Mucosa of descending colon (tissue), 3 donors: ENCODE data around the gene HSPA6. TPM values are rescaled to one million over a fixed set of nuclear protein-coding genes. Genes with fewer than 3 reads are reported as not detected.
"Not testable (repeated sequence)": the region's sequence is repeated elsewhere in the genome, so short reads cannot be mapped to it uniquely, and the experiment has no call there.

Experiments
- ATAC-seq: fragments of 200-7000 bp; cut with Tn5 transposase; one replicate; pipeline ENCODE4 v1.9.1; 2020; ENCODE audit warnings: mild to moderate bottlenecking, moderate library complexity
- DNase-seq, 3 donors: peaks; one replicate each; pipeline ENCODE4 v3.0.0-alpha.2; 2020
- H3K36me3 ChIP-seq: fragments of 200-600 bp; one replicate; pipeline ENCODE4 v1.8.0; 2021; ENCODE audit warnings: low read depth, mild to moderate bottlenecking
- H3K4me1 ChIP-seq: fragments of 200-600 bp; one replicate; pipeline ENCODE4 v1.8.0; 2021; ENCODE audit warnings: low read depth, mild to moderate bottlenecking
- H3K4me3 ChIP-seq: fragments of 200-600 bp; one replicate; pipeline ENCODE4 v1.8.0; 2021; ENCODE audit warnings: mild to moderate bottlenecking
- H3K9me3 ChIP-seq: fragments of 200-600 bp; one replicate; pipeline ENCODE4 v1.8.0; 2021; ENCODE audit warnings: mild to moderate bottlenecking
- intact Hi-C, 2 donors: fragments of 100-400 bp; cut with DNase I in 1 of 2; cut with micrococcal nuclease in 1 of 2; formaldehyde crosslinking; loops; one replicate each; pipeline versions ENCODE4 v1.11.0 to v1.11.1; 2022; cut with DNase I, micrococcal nuclease
- total RNA-seq, 3 donors: library from RNA; stranded (reverse); fragmentation: NEBNext Ultra II Directional in 2 of 3; extraction: Animal tissue kit (Norgen Biotek cat#: 25700) in 2 of 3; gene quantifications; one replicate each; pipeline versions ENCODE4 v1.2.1 to v1.2.4, GENCODE V29; 2021 to 2023
- donor health status: DM: no; HTN: no; CAD: no; lungs with moderate emphysema.
- donor health status: DM: no; HTN: no; CAD: no.
- donor health status: DM: no; HTN: yes; CAD: no.

The HSPA6 gene
- total RNA-seq, 3 donors from 2014 or later: 0.61 to 2.0 (median 1.8) TPM

DNA sequence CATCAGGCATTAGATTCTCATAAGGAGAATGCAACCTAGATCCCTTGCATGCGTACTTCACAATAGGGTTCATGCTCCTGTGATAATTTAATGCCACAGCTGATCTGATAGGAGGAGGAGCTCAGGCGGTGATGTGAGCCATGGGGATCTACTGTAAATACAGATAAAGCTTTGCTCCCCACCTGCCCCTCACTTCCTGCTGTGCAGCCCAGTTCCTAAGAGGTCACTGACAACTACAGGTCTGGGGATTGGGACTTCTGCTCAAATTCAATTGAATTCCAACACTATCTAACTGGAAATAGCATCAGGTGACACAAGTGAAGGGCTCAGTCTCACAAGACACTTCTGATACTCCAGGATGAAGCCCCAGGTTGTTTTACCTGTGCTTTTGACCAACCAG is 32.6 kb downstream of the HSPA6 start:
- H3K36me3 ChIP-seq, H3K4me1 ChIP-seq, H3K9me3 ChIP-seq, ATAC-seq, DNase-seq, H3K4me3 ChIP-seq, intact Hi-C loops: not testable (repeated sequence)

DNA sequence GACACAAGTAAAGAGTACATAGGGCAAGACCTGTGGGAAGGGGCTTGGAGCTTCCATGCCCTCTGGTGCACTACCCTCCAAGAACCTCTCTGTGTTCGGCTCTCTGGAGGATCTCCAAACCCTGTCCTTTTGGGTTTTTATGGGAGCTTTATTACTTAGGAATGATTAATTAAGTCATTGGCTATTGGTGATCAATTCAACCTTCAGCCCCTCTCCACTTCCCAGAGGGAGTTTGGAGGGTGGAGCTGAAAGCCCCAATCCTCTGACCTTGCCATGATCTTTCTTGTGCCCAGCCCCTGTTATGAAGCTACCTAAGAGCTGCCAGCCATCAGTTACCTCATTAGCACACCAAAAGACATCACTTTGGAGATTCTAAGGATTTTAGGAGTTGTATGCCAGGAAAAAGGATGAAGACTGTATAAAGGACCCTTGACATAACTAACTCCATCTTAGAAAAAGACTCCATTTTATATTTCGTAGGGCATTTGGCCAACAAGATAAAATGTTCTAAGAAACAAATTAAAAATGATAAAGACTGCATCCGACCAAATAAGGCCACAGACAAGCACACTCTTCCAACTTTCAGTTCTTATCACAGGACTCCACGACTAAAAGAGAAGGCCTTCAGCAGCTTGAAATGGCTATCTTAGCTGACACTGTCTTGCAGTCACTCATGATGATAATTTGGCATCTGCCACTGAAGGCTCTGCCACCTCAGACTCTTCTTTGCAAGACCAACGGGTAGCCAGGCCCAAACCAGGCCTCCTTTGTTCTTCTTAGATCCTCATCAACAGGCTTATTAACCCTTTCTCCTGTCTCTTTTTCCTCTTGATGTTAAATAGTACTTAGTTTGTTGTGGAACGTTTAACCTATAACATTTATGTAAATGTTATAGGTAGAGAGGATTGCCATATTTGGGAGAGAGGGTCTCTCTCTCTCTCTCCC is 33.4 kb downstream of the HSPA6 start:
- DNase-seq, H3K36me3 ChIP-seq, intact Hi-C loops, ATAC-seq, H3K9me3 ChIP-seq, H3K4me3 ChIP-seq, H3K4me1 ChIP-seq: not testable (repeated sequence)

DNA sequence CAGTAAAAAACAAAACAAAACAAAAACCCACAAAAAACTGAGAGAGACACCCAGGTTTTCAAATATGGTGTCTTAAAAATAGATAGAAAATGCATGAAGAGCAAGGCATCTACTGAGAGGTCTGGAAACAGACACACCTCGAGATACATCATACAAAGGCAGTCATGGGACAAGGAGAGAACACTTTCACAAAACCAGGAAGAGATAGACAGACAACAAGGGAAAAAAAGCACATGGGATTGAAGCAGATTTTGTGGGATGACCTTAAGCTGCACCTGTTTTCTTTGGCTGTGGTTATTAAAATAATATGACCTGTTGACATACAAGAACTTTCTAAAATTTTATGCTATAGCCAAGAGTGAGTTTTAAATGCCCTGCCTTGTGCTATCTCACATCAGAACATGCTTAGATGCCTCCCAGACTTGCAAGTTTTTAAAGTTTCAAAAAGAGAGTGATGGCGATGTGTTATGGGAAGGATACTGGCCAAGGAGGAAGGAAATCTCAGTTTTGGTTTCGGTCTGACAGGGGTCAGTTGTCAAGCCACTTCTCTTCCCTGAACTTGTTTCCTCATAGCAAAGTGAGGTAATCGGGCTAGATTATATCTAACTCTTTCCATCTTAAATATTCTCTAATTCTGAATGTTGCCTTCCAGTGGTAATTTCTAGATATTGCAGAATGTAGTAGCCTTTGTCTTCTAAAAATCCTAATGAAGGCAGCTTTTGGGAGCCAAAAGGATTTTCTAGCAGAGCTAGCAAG is 36.8 kb downstream of the HSPA6 start:
- intact Hi-C loops, H3K4me1 ChIP-seq, H3K9me3 ChIP-seq, H3K36me3 ChIP-seq, H3K4me3 ChIP-seq: not testable (repeated sequence)
- ATAC-seq (peak; percentile 85), DNase-seq (peak in 1 of 3 donors; percentile 27)

DNA sequence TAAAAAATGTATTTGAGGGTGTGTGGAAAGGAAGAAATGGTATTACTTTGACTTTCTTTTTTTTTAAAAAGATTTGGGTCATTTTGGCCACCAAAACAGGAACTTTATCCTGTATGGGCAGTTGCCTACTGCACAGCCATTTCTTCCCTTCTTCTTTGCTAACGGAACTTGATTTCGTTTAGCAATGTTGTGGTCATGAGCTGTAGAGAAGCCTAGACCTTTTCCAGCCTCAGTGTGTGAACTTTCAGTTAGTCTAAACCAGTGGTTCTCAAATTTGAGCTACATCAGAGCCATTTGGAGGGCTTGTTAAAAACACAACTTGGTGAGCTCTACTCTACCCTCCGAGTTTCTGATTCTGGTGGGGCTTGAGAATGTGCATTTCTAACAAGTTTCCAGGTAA is 38.1 kb downstream of the HSPA6 start:
- intact Hi-C loops, H3K36me3 ChIP-seq, H3K4me3 ChIP-seq, DNase-seq, H3K4me1 ChIP-seq, H3K9me3 ChIP-seq: not testable (repeated sequence)
- peak; percentile 31 for ATAC-seq

DNA sequence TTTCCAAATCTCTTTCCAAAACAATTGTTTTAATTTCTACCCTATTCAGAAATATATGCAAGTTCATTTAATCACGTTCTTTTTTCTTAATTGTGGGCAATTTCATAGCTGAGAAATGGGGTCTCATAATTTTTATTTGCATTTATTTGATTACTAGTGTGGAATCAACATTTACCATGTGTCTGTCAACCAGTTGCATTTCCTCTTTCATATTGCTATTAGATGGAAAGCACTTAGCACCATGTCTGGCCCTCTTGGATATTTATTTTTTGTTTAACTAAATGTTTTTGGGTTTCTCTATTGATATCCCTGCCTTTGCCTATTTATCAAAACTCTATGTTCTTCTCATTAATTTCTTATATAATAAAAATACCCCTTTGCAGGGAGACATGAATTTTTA is 39.2 kb downstream of the HSPA6 start:
- DNase-seq, H3K4me3 ChIP-seq, H3K9me3 ChIP-seq, intact Hi-C loops, ATAC-seq, H3K4me1 ChIP-seq, H3K36me3 ChIP-seq: not testable (repeated sequence)

DNA sequence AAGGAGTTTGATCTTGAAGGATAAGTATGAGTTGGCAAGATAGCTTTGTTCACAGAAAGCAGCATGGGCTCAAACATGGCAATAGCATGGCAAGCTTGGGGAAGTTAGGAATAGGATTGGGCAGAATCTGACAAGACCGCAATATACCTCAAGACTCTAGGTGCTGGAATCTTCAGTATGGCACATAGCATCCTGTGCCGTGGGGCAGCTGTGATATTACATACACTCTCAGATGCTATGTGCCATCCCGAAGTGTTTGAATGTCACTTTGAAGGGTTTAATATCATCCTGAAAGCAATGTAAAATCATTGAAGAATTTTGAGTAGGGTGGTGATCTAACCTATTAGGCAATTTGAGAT is 42.2 kb downstream of the HSPA6 start:
- H3K36me3 ChIP-seq, H3K9me3 ChIP-seq, H3K4me3 ChIP-seq, H3K4me1 ChIP-seq, DNase-seq, intact Hi-C loops, ATAC-seq: not testable (repeated sequence)

DNA sequence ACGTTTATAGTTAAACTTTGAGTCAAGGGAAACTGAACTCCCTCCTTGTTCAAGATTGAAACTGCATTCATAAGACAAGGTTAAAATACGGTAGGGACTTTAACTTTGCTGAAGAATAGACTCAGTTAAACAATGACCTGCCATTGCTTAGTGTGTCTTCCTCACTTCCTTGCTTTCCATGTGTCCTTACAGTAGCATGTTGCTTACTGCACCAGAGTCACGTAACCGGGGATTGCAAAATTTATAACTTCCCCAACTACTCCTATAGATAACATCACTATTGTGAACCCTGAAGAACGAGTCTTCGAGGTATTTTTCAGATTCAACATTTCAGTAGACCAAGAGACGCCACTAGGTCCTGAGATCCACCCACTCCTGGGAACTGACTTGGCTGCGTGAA is 47.4 kb downstream of the HSPA6 start:
- H3K4me1 ChIP-seq, intact Hi-C loops, H3K9me3 ChIP-seq, H3K4me3 ChIP-seq, H3K36me3 ChIP-seq, DNase-seq: not testable (repeated sequence)
- ATAC-seq: peak; percentile 36

Other genes starting within 250 kb of the HSPA6 start
- gene MPZ, start 214.6 kb upstream of the HSPA6 start, total RNA-seq: 10 to 100 TPM in 1 of 3 donors, 1 to 10 TPM in 2; 2.1 to 12.2 (median 3.2) TPM
- 100 to 1,000 TPM; 194 to 244 (median 244) TPM for gene SDHC, start 210.2 kb upstream of the HSPA6 start, total RNA-seq
- not detected for gene CFAP126, start 156.7 kb upstream of the HSPA6 start, total RNA-seq
- 10 to 100 TPM in 2 of 3 donors, 1 to 10 TPM in 1; 7.7 to 25.0 (median 23.7) TPM for gene FCGR2A, start 19.1 kb upstream of the HSPA6 start, total RNA-seq
- 10 to 100 TPM in 2 of 3 donors, 1 to 10 TPM in 1; 1.1 to 23.1 (median 19.8) TPM for gene FCGR3A, start 25.3 kb downstream of the HSPA6 start, total RNA-seq
- 1 to 10 TPM in 2 of 3 donors, not detected in 1; 1.5 to 1.7 TPM for gene FCGR3B, start 106.6 kb downstream of the HSPA6 start, total RNA-seq
- gene FCGR2B, start 138.6 kb downstream of the HSPA6 start, total RNA-seq: 10 to 100 TPM in 2 of 3 donors, 1 to 10 TPM in 1; 5.1 to 18.7 (median 14.8) TPM
- under 1 TPM in 2 of 3 donors, not detected in 1; 0.41 to 0.49 TPM for gene FCRLA, start 182.7 kb downstream of the HSPA6 start, total RNA-seq
- gene FCRLB, start 197.0 kb downstream of the HSPA6 start, total RNA-seq: under 1 TPM in 1 of 3 donors, not detected in 2; 0.28 TPM
- 10 to 100 TPM; 14.3 to 19.5 (median 15.1) TPM for gene DUSP12, start 225.2 kb downstream of the HSPA6 start, total RNA-seq
- 10 to 100 TPM; 21.7 to 24.9 (median 24.5) TPM for gene ATF6, start 241.8 kb downstream of the HSPA6 start, total RNA-seq